GM12874 (cell line): ENCODE results near the gene SOS1.

Source experiments
- CTCF ChIP-seq: IDR thresholded peaks from 2 replicates; pipeline ENCODE4 v1.5.1; 2011; ENCODE audit warnings: low read depth, mild to moderate bottlenecking, control low read depth, low read length, moderate library complexity; ENCODE audit not compliant: insufficient read depth

The SOS1 gene

GRCh38 chr2:38945911-38946310 is 174.9 kb downstream of the SOS1 start:
- no peak for TF ChIP-seq CTCF

- no peak for TF ChIP-seq CTCF
Measured at GRCh38 chr2:38945372-38945771, 175.5 kb downstream of the SOS1 start.

GRCh38 chr2:38943784-38944183 is 177.1 kb downstream of the SOS1 start:
- TF ChIP-seq CTCF: no peak

- TF ChIP-seq CTCF: no peak
Measured at GRCh38 chr2:38940746-38941145, 180.1 kb downstream of the SOS1 start.

- no peak for TF ChIP-seq CTCF
Measured at GRCh38 chr2:38937548-38937947, 183.3 kb downstream of the SOS1 start.

GRCh38 chr2:38935568-38936172 is 185.2 kb downstream of the SOS1 start:
- no peak for TF ChIP-seq CTCF

GRCh38 chr2:38934742-38935141 is 186.1 kb downstream of the SOS1 start:
- no peak for TF ChIP-seq CTCF
